Stimulated activated naive CD8-positive, alpha-beta T cell treated with anti-CD3 and anti-CD28 coated beads, Interleukin-15, Interleukin-2, amounts not matched to agents 100 ng/mL and 50 ng/mL, for 24 hours (primary cell): Measurements from ENCODE around the gene ELF5.
A peak's percentile ranks its signal among the peaks of the same experiment; 100 is the strongest.

Source experiments
- H3K27ac Mint-ChIP-seq: one replicate; pipeline ENCODE4 v1.8.0; 2021; ENCODE audit warnings: mild to moderate bottlenecking, mixed read lengths
- H3K27me3 Mint-ChIP-seq: one replicate; pipeline ENCODE4 v1.8.0; 2021; ENCODE audit warnings: mixed read lengths
- H3K36me3 Mint-ChIP-seq: one replicate; pipeline ENCODE4 v1.8.0; 2021; ENCODE audit warnings: low read depth, mixed read lengths
- H3K4me1 Mint-ChIP-seq: one replicate; pipeline ENCODE4 v1.8.0; 2021; ENCODE audit warnings: low read depth, mixed read lengths
- H3K4me3 Mint-ChIP-seq: one replicate; pipeline ENCODE4 v1.8.0; 2021; ENCODE audit warnings: mild to moderate bottlenecking, mixed read lengths
- H3K9me3 Mint-ChIP-seq: one replicate; pipeline ENCODE4 v1.8.0; 2021; ENCODE audit warnings: mixed read lengths

ELF5 gene

DNA sequence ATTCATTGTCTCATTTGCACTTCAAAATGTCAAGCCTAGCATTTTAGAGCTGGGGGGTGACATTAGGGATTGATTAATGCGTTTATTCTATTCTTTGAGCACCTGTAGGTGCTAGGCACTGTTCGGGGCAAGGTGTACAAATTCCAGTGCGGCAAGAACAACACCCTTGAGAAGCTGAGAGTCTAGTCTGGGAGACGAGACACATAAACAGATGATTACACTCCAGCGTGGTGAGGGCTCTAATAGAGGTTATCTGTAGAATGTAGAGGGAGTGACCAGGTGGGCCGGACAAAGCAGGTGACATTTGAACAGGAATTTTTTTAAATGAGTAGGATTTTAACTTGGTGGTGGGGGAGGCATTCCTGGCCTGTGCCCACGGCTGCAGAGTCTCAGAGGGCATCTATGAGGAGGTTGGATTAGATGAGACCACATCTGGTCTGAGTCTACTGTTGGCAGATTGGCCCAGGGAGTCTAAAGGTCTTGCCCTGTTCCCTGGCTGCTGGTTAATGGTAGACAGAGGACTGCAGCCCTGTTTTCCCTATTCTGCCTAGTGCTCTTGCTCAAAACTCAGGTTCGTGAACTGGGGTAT, 73.9 kb downstream of the ELF5 start:
- Mint-ChIP-seq H3K27ac (peak overlapping the region; percentile 95), H3K4me3 (peak overlapping the region; percentile 98), H3K9me3 (no peaks in the 10 kb centered on the region), H3K27me3 (no peaks in the 10 kb centered on the region), H3K36me3 (no peaks in the 10 kb centered on the region), H3K4me1 (peaks cover 48% of the 10 kb centered on the region)

DNA sequence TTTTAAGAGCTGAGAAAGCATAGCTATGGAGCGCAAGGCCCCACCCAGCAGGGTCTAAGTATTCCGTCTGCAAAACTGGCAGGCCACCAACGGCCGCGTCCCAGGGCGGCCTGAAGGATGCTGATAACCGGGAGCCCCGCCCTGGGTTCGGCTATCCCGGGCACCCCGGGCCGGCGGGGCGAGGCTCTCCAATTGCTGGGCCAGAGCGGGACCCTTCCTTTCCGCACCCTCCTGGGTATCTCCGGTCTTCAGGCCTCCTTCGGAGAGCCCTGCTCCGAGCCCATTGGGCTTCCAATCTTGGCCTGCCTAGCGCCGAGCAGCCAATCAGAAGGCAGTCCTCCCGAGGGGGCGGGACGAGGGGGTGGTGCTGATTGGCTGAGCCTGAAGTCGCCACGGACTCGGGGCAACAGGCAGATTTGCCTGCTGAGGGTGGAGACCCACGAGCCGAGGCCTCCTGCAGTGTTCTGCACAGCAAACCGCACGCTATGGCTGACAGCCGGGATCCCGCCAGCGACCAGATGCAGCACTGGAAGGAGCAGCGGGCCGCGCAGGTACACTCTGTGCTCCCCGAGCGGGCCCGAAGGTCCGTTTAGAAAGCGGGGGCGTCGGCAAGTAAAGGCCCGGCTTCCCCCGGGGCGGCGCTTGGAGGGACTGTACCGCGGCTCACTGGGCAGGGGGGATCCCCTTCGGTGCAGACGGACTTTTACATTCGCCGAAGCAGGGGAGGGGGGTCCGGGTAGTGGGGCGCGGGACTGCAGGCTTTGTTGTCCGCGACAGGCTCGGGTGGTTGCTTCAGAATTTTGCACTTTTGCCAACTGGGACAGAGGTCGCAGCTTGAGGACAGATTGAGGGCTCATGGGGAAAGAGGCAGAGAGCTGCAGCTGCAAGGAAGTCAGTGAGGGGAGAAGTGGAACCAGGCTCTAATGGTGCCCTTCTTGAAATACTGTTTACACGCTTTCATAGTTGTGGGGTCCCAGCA, 74.8 kb downstream of the ELF5 start, which contains the start of gene CAT:
Gene CAT, plus strand, starts transcription at position 406 of the 979 bp plus-strand sequence. Its CDS starts 80 bp downstream, at position 486.
- peak within 1 kb of the TSS; percentile 95 for H3K27ac Mint-ChIP-seq
- no peaks in the 10 kb centered on the region for H3K27me3 Mint-ChIP-seq
- peak within 1 kb of the TSS; percentile 98 for H3K4me3 Mint-ChIP-seq
- no peaks in the 10 kb centered on the region for H3K36me3 Mint-ChIP-seq
- H3K4me1 Mint-ChIP-seq, result peaks cover 39% of the 10 kb centered on the region
- no peaks in the 10 kb centered on the region for H3K9me3 Mint-ChIP-seq

DNA sequence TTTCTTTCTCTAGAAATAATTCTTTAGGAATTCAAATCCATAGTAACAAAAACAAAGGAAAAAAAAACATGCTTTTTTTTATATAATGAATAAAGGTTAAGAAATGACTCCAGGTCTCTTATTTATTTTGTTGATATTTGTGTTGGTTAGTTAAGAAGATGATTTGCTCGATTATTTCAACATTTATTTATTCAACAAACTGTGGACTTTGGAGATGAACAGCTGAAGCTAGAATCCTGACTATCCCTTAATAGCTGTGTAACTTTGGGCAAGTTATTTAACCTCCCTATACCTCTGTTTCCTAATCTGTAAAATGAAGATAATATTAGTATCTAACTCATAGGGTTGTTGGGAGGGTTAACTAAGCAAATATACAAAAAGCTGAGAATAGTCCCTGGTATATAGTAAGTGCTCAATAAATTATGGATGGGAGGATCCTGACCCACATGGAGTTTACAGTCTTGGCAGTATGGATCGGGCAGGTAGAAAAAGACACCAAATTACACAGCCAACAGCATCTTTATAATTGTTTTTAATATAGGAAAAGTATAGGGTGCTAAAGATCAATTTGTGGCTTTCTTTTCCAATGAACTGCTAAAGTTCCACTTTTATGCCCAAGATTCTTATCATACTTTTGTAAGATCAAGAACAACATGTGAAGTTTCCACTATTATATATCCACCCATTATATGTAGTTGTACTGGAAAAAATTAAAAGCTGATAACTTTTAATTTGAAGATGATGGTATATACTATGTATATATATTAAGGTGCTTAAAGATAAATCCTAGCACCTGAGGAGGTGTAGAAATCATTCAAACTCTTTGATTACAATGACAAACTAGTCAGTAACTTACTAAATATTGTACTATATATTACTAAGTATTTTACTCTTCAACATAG, 76.1 kb downstream of the ELF5 start:
- Mint-ChIP-seq H3K9me3 (no peaks in the 10 kb centered on the region), H3K27me3 (no peaks in the 10 kb centered on the region), H3K4me3 (no peak overlapping the region), H3K4me1 (peaks cover 26% of the 10 kb centered on the region), H3K27ac (no peak overlapping the region), H3K36me3 (no peaks in the 10 kb centered on the region)

DNA sequence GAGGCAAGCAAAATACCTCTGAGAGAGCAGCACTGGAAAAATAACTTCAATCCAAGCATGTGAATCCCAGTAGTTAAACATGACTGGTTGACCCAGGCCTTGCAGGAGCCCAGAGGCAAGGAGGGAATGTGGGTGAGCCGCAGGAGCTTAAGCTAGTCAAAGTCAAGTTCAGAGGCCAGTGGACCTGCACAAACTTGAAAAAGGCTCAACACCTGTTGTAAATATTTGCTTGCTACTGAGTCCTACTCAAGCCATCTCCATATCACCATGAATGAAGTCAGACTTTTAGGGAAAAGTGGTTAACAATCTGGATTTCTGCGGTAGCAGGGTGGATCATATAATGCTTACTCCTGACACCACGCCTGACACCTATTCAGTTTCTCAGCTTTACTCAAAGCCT, 79.7 kb downstream of the ELF5 start:
- H3K4me3 Mint-ChIP-seq, result no peak overlapping the region
- H3K9me3 Mint-ChIP-seq, result no peaks in the 10 kb centered on the region
- H3K27me3 Mint-ChIP-seq, result no peaks in the 10 kb centered on the region
- no peak overlapping the region for H3K27ac Mint-ChIP-seq
- H3K36me3 Mint-ChIP-seq, result no peaks in the 10 kb centered on the region
- peaks cover 4% of the 10 kb centered on the region for H3K4me1 Mint-ChIP-seq

DNA sequence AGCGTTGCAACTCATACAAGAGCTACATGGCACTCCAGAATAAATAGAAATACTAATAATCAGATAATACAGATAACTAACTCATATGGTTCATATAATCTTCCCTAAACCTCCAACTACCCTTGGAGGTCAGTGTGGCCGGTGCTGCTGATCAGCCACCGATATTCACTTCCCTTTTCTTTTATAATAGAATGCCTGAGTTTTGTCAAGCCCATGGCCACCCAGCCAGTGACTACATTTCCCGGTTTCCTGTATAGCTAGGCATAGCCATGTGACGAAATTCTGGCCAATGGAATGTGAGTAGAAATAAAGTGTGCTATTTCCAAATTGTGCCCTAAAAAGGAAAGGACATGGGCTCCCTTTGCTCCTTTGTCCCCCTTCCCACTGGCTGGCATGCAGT, 80.8 kb downstream of the ELF5 start:
- H3K9me3 Mint-ChIP-seq, result no peaks in the 10 kb centered on the region
- no peak overlapping the region for H3K27ac Mint-ChIP-seq
- no peaks in the 10 kb centered on the region for H3K36me3 Mint-ChIP-seq
- no peaks in the 10 kb centered on the region for H3K27me3 Mint-ChIP-seq
- no peak overlapping the region for H3K4me3 Mint-ChIP-seq
- peaks cover 4% of the 10 kb centered on the region for H3K4me1 Mint-ChIP-seq

DNA sequence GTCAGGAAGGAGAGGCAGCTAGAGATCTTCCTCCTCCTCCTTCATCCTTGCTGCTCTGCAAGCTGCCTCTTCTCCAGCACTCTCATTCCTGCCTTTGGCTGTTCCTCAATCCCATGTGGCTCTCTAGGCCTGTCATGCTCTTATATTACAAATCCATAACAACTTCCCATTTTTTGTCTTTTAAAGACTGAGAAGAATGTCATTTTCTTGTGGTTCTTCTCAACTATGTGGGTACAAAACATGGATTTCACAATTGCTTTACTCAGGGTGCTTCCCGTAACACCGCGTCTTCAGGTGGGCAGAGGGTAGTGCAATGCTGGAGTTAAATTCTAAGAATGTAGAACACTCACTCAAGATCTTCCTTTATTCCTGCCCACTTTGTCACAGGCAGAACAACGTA, 81.6 kb downstream of the ELF5 start:
- peaks cover 2% of the 10 kb centered on the region for H3K27me3 Mint-ChIP-seq
- H3K27ac Mint-ChIP-seq, result no peak overlapping the region
- no peaks in the 10 kb centered on the region for H3K36me3 Mint-ChIP-seq
- H3K4me3 Mint-ChIP-seq, result no peak overlapping the region
- no peaks in the 10 kb centered on the region for H3K9me3 Mint-ChIP-seq
- H3K4me1 Mint-ChIP-seq, result no peaks in the 10 kb centered on the region
